H1 (cell line): ENCODE measurements around the gene PSMG2. TPM values are rescaled to one million over a fixed set of nuclear protein-coding genes. Genes with fewer than 3 reads are reported as not detected.

Source experiments
- EP300 ChIP-seq, 2 experiments: IDR thresholded peaks; 1 replicate in 1 of 2; 2 replicates in 1 of 2; pipeline ENCODE4 v1.6.1; 2011 to 2012; ENCODE audit warnings: low read depth in 2 of 2, low read length in 2 of 2, mild to moderate bottlenecking in 2 of 2, borderline replicate concordance in 1 of 2, inconsistent platforms in 1 of 2, moderate library complexity in 1 of 2
- JUND ChIP-seq: IDR thresholded peaks from 2 replicates; pipeline ENCODE4 v1.6.1; 2011; ENCODE audit warnings: mild to moderate bottlenecking, improper control_type of control experiment, low read length
- NANOG ChIP-seq: IDR thresholded peaks from 2 replicates; pipeline ENCODE4 v1.6.1; 2011; ENCODE audit warnings: low read length, low read depth, mild to moderate bottlenecking, inconsistent platforms; ENCODE audit not compliant: insufficient read depth, poor library complexity, severe bottlenecking
- polyA plus RNA-seq, 7 experiments: library from polyadenylated mRNA; depleted of rRNA in 3 of 7; stranded (reverse) in 5 of 7; unstranded in 2 of 7; fragments of >200 nt in 5 of 7; fragments of 200-250 nt in 2 of 7; gene quantifications; 1 replicate in 5 of 7; 2 replicates in 1 of 7; 4 replicates in 1 of 7; pipeline versions ENCODE4 v1.2.1 to v1.2.3, GENCODE V29; 2011 to 2013; ENCODE audit warnings: missing spikeins in 2 of 7, mixed read lengths in 2 of 7
- total RNA-seq: library from RNA; stranded (reverse); fragmentation: NEBNext Ultra II Directional; extraction: Animal tissue kit (Norgen Biotek cat#: 25700); gene quantifications from 2 replicates; pipeline ENCODE4 v1.2.1, GENCODE V29; 2021

The PSMG2 gene
- total and polyA plus RNA-seq, 2 of the 8 experiments (the other 6 are each of a cell fraction or from before 2014, with no cell fraction given), result 52.9 to 79.3 TPM

- TF ChIP-seq JUND (no peak), NANOG (no peak), EP300 (IDR thresholded peaks at IDR 0.05; ENCODE audit: borderline replicate concordance in 1 of 2, low read depth in 2 of 2, low read length in 2 of 2) (no peak)
Measured at GRCh38 chr18:12721495-12722275, 18.8 kb downstream of the PSMG2 start (continued).
